Measurements from ENCODE around the gene MARF1.
A peak's percentile ranks its signal among the peaks of the same experiment; 100 is the strongest.
"Not testable (repeated sequence)": the region's sequence is repeated elsewhere in the genome, so short reads cannot be mapped to it uniquely, and the experiment has no call there.

MARF1 gene

DNA sequence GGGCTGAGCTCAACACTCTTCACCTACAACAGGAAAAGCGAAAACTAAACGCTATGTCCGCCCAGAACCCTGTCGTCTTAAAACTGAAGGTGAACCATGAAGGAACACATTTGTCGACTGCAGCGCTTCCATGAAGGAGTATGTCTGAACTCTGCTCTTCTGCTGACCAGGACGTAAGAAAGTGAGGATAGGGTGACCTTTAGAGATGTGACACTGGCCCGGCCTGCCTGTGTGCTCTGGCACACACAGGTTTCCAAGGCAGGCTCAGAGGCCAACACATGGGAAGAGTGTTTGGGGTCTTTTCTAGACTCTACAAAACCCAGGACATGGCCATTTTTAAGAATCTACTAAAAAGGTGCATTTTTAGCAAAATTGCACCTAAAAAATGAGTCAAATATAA, 21.1 kb downstream of the MARF1 start:
- no peak for DNase-seq (ENCODE audit: low spot score)

DNA sequence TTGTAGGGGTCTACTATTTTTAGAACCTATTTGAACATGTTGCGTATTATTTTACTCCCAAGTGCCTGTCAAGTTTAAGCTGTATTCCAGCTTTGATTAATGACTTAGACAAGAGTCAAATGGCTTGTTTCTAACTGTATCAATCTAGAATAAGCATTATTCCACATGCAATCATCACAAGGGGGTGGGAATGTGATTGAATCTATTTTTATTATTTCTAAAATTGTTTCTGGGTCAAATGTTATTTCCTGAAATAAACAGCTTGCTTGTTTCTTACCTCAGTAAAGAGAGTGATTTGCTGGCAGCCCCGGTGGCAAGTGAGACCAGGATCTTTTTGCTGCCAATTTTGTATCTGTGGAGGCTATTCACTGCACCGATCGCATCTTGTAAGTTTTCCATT, 21.5 kb downstream of the MARF1 start:
- no peak for DNase-seq (ENCODE audit: low spot score)

DNA sequence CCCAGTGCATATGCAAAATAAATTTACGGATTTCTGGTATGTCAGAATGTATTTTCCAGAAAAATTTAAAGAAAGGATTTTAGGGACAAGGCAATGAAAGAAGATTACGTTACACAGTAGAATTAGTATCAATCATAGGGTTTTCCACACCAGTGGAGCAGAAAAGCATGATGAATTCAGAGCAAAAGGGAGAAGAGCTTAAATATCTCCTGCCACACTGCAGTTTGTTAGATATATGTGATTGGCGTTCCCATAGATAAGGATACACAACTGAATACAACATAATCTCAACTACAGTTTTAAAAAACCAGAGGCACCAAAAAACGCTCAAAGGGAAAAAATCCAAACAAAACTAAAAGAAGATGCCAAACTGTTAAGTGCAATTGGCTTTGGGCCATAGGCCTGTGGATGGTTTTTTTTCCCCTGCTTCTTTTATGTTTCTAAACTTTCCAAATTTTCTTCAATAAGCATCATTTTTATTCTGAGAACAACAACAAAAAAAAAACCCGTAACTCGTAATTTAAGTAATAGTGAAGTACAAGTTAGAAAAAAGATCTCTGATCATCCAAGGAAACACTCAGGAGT, 22.3 kb downstream of the MARF1 start:
- no peak for DNase-seq (ENCODE audit: low spot score)

DNA sequence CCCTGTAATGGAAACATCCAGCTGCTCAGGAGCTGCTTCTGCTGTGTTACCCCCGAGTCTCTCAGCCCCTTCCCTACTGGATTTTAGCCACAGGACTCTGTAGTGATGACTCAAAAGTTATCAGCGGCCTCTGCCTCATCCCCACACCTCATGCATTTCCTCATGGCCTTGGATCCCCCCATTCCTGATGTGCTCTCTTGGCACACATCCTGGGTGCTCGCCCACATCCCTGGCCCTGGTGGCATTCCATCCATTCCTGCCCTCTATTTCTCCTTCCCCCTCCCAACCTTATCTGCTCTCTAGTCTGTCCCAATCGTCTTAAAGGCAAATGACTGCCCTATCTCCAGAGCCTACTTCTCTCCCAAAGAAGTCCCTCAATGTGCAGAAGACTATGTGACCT, 24.6 kb downstream of the MARF1 start:
- DNase-seq (ENCODE audit: low spot score), result peak; percentile 64

DNA sequence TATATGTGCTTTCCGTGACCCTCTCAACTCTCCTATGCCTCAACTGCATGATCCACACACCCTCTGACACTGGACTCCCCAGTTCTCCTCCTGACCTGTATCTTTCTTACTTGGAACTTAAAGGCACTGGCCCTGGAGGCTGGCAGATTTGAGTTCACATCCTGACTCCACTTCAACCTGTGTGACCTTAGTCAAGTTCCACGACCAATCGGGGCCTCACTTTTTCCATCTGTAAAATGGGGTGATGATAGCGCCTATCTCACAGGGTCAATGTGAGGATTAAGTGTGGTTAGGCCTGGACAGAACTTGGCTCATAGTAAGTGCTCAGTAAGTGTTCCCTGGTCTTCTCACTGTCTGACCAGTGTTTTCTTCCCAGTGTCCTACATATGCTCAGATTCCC, 25.1 kb downstream of the MARF1 start:
- DNase-seq (ENCODE audit: low spot score), result no peak

DNA sequence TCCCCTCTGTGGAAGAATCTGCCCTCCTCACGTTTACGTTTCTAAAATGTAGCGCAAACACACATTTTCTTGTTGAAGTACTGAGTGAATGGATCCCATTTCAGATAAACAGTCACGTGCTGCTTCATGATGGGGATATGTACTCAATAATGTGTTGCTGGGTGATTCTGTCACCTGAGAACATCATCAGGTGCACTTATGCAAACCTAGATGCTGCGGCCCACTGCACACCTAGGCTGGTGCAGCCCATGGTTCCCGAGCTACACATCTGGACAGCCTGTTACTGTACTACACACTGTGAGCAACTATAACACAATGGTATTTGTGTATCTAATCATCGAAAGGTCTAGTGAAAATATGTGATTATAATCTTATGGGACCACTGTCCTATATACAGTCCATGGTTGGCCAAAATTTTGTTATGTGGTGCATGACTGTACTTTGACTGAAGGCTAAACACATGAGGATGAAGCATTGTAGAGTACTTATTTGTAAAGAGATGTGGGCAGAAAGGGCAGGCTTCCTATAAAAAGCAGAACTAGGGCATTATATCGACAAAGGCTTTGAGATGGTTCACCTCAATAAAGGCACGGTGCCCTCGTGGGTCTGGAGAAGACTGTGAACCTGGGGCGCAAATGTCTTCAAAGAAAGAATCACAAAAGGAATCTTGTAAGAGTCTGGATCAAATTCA, 26.3 kb downstream of the MARF1 start:
- DNase-seq (ENCODE audit: low spot score), result no peak

DNA sequence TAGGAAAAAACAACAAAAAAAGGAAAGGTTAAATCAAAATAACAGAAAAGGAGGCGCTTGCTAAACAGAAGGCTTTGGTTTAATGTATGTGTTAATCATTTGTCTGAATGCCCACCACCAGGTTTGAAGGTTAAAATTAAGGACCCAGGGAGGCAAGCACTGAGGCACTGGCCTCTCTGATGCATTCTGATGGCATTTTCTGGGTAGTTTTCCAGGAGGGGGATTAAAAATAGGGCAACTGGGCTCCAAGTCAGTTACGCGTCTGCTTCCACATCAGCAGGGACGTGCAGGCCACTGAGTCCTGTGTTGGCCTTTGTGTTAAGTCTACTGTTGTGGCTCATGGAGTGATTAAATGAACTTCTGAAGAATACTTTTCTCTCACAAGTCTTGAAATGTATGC, 26.9 kb downstream of the MARF1 start:
- DNase-seq (ENCODE audit: low spot score), result no peak

DNA sequence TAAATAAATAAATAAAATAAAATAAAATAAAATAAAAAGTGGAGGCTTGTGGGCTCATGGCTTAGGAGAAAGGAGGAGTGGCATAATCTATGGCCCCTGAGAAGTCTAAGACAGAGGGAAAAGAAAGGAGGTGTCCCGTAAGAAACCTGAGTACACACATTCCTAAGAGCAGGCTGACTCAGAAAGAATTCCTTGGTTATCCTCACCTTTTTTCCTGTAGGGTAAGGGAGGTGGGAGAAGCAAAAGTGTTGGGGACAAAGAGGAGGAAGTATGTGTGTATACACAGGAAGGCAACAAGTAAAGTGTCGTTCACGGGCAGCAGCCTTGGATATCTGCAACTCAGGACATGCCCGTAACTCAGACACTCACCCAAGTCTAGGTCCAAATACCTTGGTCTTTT, 29.3 kb downstream of the MARF1 start:
- no peak for DNase-seq (ENCODE audit: low spot score)

DNA sequence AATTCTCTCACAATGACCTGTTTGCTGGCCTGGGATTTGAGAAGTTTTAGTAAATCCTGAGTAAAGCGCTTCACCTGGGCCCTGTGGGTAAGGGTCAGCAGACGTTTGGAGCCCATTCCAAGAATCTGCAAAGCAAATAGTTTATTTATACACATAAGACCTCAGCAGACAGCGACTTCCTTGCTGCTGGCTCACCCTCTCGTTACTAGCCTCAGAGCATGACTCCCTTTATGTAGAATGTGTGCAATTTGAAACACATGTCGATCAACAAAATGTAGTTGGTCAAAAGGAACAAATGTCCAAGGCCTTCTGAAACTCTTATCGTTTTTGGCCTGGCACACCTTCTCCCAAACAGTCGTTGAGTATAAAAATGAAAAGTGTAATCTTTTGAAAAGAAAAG, 31.3 kb downstream of the MARF1 start:
- no peak for DNase-seq (ENCODE audit: low spot score)

DNA sequence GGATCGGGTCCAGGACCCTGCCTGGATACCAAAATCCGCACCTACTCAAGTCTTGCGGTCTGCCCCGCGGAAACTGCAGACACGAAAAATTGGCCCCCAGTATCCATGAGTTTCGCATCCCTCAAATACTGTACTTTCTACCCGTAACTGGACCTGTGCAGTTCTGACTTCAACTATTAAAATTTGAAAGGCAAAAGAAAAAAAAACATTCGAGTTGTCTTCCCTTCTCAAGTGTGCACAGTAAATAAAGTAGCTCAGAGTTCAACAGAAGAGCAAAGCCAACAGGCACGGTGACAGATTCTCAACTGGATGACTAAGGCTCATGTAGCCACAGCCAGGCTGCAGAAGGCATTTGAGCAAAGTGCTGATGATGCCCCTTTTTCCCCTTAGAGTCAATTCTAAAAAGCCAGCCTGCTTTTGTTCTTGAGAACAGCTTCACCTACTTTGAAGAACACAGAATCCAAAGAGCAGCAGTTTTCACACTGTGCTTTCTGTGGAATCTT, 32.5 kb downstream of the MARF1 start:
- DNase-seq (ENCODE audit: low spot score), result peak; percentile 53

DNA sequence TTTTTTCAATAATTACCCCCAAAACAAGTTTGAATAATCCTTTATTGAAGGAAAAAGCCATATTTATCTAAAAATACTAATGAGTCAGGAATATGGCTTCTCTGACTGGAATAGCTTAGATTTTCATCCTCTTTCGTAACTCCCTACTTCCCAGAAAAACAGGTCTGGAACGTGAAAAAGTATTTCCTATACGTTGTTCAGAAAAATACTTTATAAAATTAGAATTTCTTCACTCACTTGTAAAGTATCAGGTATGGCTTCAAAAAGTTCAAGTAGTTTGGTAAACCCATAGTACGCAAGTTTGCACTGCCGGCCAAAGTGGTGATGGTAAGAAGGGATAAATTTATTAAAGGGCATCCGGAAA, 33.7 kb downstream of the MARF1 start:
- no peak for DNase-seq (ENCODE audit: low spot score)

DNA sequence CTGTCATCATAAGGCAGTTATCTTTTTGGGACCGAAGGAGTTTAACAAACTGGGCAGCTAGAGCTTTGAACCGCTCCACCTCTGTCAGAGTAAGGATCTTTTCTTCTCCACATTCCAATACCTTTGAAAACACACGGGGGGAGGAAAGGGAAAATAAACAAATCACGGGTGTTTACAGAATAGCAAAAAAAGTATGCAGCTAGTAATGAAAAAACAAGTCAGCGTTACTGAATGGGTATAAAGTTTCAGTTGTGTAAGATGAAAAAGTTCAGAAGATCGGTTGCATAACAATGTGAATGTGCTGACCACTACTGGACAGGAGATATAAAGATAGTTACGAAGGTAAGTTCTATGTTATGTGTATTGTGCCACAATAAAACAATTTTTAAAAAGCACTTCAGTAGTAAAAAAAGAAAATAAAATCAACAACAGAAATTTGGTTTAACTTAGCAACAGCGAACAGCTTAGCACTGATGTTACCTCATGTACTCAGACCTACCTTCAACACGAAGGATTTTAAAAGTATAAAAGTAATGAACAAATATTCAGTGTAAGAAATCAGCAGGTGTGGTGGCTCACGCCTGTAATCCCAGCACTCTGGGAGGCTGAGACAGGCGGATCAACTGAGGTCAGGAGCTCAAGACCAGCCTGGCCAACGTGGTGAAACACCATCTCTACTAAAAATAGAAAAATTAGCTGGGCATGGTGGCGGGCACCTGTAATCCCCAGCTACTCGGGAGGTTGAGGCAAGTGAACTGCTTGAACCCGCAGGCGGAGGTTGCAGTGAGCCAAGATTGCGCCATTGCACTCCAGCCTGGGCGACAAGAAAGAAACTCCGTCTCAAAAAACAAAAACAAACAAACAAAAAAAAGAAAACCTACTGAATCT, 34.3 kb downstream of the MARF1 start:
- DNase-seq (ENCODE audit: low spot score), result no peak

DNA sequence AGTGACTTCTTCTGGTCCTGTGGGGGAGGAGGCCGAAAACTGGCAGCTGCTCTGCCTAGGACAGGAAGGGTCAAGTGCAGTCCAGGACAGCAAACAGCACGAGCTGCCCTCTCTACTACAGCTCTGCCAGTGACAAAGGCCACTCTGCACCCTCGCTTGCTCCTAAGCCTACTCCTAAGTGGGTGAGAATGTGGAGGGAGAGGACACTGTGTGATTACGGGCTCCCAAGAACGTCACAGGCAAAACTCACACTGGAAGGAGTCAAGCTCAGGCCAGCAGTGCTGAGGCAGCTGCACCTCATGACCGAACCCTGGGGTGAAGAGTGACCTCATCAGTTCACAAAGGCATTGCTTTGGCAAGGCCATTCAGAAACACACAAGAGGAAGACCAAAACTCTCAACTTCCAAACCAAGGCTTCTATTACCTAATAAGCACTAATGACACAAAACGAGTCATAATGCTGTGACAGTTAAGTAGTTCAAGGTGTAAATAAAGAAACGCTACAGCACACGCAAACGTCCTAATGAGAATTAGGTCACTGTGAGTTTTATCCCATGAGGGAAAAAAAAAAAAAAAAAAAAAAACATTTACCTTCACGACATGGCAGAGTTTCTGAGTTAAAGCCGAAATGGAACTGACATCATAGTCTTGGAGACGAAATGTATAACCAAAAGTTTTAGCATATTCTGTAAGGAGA, 35.1 kb downstream of the MARF1 start:
- no peak for DNase-seq (ENCODE audit: low spot score)

DNA sequence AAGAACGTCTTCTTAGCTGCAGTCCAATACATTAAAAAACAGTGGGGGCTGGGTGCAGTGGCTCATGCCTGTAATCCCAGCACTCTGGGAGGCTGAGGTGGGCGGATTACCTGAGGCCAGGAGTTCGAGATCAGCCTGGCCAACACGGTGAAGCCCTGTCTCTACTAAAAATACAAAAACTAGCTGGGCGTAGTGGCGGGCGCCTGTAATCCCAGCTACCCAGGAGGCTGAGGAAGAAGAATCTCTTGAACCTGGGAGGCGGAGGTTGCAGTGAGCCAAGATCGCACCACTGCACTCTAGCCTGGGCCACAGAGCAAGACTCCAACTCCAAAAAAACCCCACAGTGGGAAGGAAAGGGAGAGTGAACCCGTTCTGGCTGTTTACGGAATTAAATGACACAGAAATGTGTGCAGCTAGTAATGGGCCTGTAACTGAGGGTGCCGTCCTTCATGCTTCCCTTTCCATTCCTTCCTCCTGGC, 35.7 kb downstream of the MARF1 start:
- DNase-seq (ENCODE audit: low spot score), result not testable (repeated sequence)

DNA sequence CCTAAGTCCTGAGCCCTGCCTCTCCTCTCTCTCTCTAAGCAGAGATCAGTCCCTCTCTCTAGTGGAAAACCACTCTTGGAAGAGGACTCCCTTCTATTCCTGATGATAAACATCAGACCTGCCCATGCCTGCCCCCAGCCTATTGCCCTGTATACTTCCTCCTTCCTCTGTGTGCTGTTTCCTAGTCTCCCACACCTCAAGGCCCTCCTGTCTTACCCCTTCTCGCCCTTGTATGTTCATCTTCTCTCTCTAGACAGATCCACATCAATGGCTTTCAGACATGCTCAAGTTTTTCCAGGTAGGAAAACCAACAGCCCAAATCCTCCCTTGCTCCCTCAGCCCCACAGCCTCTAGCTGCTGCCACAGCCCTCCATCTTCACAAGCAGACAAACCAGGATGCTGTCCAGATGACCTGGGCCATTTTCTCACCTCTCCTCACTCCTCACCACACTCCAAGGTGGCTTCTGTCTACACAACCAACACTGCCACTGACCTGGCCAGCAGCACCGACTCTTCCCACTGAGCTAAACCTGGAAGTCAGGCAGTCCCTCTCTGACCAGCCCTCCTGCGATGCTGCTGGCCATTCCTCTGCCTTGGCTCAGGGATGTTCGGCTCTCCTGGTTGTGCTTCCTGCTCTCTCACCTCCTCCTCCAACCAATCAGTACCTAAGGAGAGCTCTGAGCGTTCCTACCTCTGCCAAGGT, 36.3 kb downstream of the MARF1 start:
- DNase-seq (ENCODE audit: low spot score), result no peak

DNA sequence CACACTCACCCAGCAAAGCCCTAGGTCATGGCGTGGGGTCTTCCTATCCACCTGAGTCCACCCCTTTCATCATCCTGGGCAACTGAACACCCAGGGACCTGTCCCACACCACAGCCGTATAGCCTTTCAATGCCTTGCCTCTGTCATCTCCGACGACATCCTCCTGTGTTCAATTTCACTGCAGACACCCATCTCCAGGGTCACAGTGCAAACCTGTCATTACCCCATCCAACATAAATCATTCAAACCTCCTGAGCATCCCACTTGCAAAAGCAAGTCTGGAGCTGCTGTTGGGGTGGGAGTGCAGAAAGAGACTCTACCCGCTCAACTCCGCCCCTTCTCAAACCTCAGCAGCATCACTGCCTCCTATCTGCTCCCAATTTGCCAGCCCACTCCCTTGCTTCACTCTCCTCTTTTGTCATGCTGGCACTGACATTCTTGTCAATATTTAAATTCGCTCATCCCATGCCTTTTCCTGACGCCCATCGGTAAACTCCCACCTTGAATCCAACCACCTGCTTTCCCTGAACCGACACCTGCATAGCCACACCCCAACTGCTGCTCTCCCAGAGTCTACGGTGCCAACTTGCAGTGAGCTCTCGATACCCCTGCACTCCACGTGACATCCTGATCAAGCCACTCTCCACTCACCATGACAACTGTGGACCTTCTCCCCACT, 37.0 kb downstream of the MARF1 start:
- DNase-seq (ENCODE audit: low spot score), result no peak

DNA sequence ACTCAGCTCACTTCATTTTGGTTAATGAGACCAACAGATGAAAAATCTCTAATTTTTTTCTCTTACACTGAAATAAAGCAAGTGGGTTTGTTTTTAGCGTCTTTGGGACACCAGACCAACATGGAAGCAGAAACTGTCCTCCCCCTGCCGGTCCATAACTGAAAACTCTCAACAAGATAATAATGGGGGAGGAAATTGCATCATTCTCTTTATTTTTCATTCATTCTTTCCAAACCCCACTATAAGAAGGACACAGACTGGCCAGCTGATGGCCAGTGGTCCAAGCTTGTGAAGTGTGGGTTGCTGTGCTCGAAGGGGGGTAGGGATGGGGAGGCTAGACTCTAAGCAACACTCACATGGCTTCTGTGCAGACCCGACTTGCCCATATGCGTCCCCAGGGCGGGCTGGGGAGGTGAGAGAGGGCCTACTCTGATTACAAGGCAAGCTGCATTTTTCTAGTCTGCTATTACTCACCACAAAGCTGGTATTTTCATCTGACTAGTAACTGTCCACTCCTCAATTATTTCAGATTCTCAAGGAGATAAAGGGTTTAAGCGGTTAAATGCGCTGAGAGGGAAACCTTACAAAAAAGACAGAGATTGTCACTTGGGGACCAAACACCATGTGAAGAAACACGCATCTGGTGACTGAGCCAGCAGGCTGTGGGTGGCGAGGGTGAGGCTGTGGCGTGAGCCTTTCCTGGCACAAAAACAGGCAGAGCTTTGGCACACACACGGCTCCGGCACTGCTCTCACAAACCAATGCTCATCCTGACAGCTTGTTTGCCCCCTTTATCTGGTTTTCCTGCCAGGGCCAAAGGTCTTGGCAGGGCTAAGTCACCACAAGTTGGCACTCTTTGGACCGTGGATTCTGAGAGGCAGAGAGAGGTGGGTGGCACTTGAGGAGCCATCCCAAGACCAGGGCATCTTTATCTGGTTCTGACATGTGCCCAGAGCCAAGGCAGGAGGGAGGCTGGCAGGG, 38.2 kb downstream of the MARF1 start:
- DNase-seq (ENCODE audit: low spot score), result no peak

DNA sequence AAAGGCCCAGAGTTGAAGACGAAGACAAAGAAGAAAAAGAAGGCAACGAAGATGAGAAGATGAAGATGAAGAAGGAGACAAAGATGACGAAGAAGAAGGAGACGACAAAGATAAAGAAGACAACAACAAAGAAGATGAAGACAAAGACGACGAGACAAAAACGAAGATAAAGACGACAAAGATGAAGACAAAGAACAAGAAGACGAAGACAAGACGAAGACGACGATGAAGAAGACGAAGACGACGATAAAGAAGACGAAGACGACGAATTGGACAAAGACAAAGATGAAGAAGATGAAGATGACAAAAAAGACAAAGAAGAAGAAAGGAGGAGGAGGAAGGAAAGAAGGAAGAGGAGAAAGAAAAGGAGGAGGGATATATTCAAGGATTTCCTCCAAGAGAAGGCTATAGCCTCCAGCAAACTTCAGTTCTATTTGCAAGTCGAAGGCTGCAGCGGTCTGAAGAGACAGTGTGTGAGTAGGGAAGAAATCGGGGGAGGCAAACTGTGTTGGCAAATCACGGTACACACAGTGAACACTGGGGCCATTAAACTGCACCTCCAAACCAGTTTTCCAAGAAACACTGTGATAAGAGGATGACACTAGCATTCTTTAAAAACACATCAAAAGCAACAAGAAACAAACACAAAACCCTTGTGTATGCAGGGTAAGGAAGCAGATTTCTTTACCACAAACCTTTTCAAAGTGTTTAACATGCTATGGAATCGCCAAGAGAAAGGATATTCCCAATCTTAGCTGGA, 40.5 kb downstream of the MARF1 start:
- no peak for DNase-seq (ENCODE audit: low spot score)
